HepG2 (cell line): ENCODE data around the gene SPOPL. TPM values are rescaled to one million over a fixed set of nuclear protein-coding genes. Genes with fewer than 3 reads are reported as not detected.
A peak's percentile ranks its signal among the peaks of the same experiment; 100 is the strongest.

Source experiments
- ATAC-seq: fragments of 200-7000 bp; cut with Tn5 transposase; 3 replicates; pipeline ENCODE4 v1.9.1; 2020; ENCODE audit warnings: mild to moderate bottlenecking, moderate library complexity
- BruUV-seq: library from RNA; stranded (reverse); fragments of 400-500 nt; replicated peaks from 2 replicates; lab custom pipeline; 2021; lab: Mats Ljungman, UMichigan
- CTCF ChIA-PET: fragments of 300-600 bp; formaldehyde crosslinking; extraction: SDS; loops from one replicate; lab custom pipeline; 2021; ENCODE audit warnings: low total read pairs, inconsistent platforms, low intra/inter-chr PET ratio; lab: Yijun Ruan, JAX
- POLR2A ChIA-PET: fragments of 350-600 bp; sonication (Branson Sonifier 250); formaldehyde crosslinking; loops from one replicate; lab custom pipeline; 2020; ENCODE audit warnings: antibody characterized with exemption, inconsistent platforms; lab: Yijun Ruan, JAX
- DNase-seq: peaks from one replicate; pipeline ENCODE4 v3.0.0-alpha.2; 2015; ENCODE audit warnings: low spot score
- FAIRE-seq: peaks from 3 replicates; lab custom pipeline; 2011; peaks lifted over from hg19 to GRCh38; lab: Jason Lieb, UNC
- H2AFZ ChIP-seq: one replicate; pipeline ENCODE4 v1.6.1; 2011; ENCODE audit warnings: low read length, inconsistent platforms
- H3K27ac ChIP-seq: fragments of 300-600 bp; 3 replicates; pipeline ENCODE4 v1.8.0; 2011; ENCODE audit warnings: mixed run types, mild to moderate bottlenecking, mixed read lengths, low read length, inconsistent platforms; ENCODE audit not compliant: insufficient read depth; ENCODE audit errors: extremely low read length
- H3K27me3 ChIP-seq, 2 experiments: fragments of 200-600 bp in 1 of 2; 2 replicates in 1 of 2; 3 replicates in 1 of 2; pipeline versions ENCODE4 v1.6.0 to v1.8.0; 2011; ENCODE audit warnings: low read length in 2 of 2, mild to moderate bottlenecking in 2 of 2, moderate library complexity in 2 of 2, inconsistent platforms in 1 of 2; ENCODE audit not compliant: insufficient read depth in 2 of 2, control insufficient read depth in 1 of 2
- H3K36me3 ChIP-seq, 2 experiments: fragments of 200-600 bp in 1 of 2; replicated peaks in 1 of 2; 2 replicates in 1 of 2; 3 replicates in 1 of 2; pipeline versions ENCODE4 v1.5.1 to v1.8.0; 2011; ENCODE audit warnings: low read length in 2 of 2, inconsistent platforms in 1 of 2; ENCODE audit not compliant: insufficient read depth in 2 of 2, control insufficient read depth in 1 of 2
- H3K4me1 ChIP-seq: 2 replicates; pipeline ENCODE4 v1.5.1; 2012; ENCODE audit warnings: low read length, inconsistent platforms; ENCODE audit not compliant: insufficient read depth
- H3K4me2 ChIP-seq: 2 replicates; pipeline ENCODE4 v1.6.0; 2011; ENCODE audit warnings: low read depth, low read length, inconsistent platforms
- H3K4me3 ChIP-seq, 3 experiments: fragments of 200-600 bp in 1 of 3; sonication (generic), shearing (Covaris generic) in 1 of 3; replicated peaks in 1 of 3; 2 replicates each; pipeline ENCODE4 v1.5.1; 2011 to 2016; ENCODE audit warnings: low read length in 3 of 3, inconsistent platforms in 2 of 3, low read depth in 2 of 3, mild to moderate bottlenecking in 2 of 3, control low read depth in 1 of 3, mixed read lengths in 1 of 3; ENCODE audit not compliant: insufficient read depth in 1 of 3
- H3K79me2 ChIP-seq: one replicate; pipeline ENCODE4 v1.6.1; 2011; ENCODE audit warnings: low read length, inconsistent platforms; ENCODE audit not compliant: insufficient read depth
- H3K9ac ChIP-seq: 2 replicates; pipeline ENCODE4 v1.6.0; 2011; ENCODE audit warnings: mild to moderate bottlenecking, low read depth, low read length, inconsistent platforms; ENCODE audit not compliant: insufficient read depth
- H3K9me3 ChIP-seq: 2 replicates; pipeline ENCODE4 v1.5.1; 2012; ENCODE audit warnings: mild to moderate bottlenecking, low read length
- H4K20me1 ChIP-seq: 2 replicates; pipeline ENCODE4 v1.6.0; 2011; ENCODE audit warnings: inconsistent platforms, mild to moderate bottlenecking, low read length, moderate library complexity; ENCODE audit not compliant: insufficient read depth
- ATF7 ChIP-seq, 2 experiments: fragments of 450-650 bp in 1 of 2; sonication (generic) in 1 of 2; formaldehyde crosslinking in 1 of 2; IDR thresholded peaks; 2 replicates each; pipeline versions ENCODE4 v1.4.0 to v1.6.1; 2016 to 2020; ENCODE audit warnings: antibody characterized with exemption in 1 of 2, mild to moderate bottlenecking in 1 of 2, missing genetic modification reagents in 1 of 2
- CC2D1A ChIP-seq: sonication (generic); formaldehyde crosslinking; IDR thresholded peaks from 2 replicates; pipeline ENCODE4 v1.8.1; 2023; ENCODE audit warnings: mild to moderate bottlenecking, missing genetic modification reagents
- PHB2 ChIP-seq: fragments of 450-650 bp; IDR thresholded peaks from 2 replicates; pipeline ENCODE4 v1.6.1; 2018; ENCODE audit not compliant: partially characterized antibody
- SIN3A ChIP-seq: IDR thresholded peaks from 2 replicates; pipeline ENCODE4 v1.6.1; 2011; ENCODE audit warnings: low read depth, mild to moderate bottlenecking, control low read depth, low read length, borderline replicate concordance
- whole genome bisulfite sequencing: methylation state at CpG from one replicate; pipeline ENCODE4 v1.1.6; 2017; ENCODE audit warnings: low lambda C conversion rate; 5-methylcytosine and 5-hydroxymethylcytosine counted together
- in situ Hi-C: cut with HindIII; loops from 2 replicates; pipeline ENCODE4 v1.10.0; 2017; ENCODE audit warnings: low pct_unique_long_range_greater_than_20kb; ENCODE audit not compliant: extremely low pct_ligation_motif_present
- intact Hi-C: fragments of 100-400 bp; cut with micrococcal nuclease; formaldehyde crosslinking; loops from one replicate; pipeline ENCODE4 v1.10.0; 2022; ENCODE audit not compliant: unreplicated experiment
- polyA plus RNA-seq, 8 experiments: library from polyadenylated mRNA; depleted of rRNA in 3 of 8; stranded (reverse) in 7 of 8; unstranded in 1 of 8; fragments of >200 nt; fragmentation: Illumina TruSeq in 4 of 8; extraction: Trizol in 4 of 8; gene quantifications; 2 replicates each; pipeline versions ENCODE4 v1.2.1 to v1.2.3, GENCODE V29; 2011 to 2016; ENCODE audit warnings: low read depth in 4 of 8, missing spikeins in 1 of 8, mixed read lengths in 1 of 8; ENCODE audit not compliant: insufficient read depth in 1 of 8
- total RNA-seq, 5 experiments: library from RNA; depleted of rRNA; stranded (reverse); fragments of >200 nt; fragmentation: Illumina TruSeq; extraction: Trizol; gene quantifications; 2 replicates each; pipeline ENCODE4 v1.2.3, GENCODE V29; 2016; ENCODE audit warnings: low read depth in 1 of 5
- TF ChIP-seq, protein P1 (sequence below): sonication (generic); formaldehyde crosslinking; IDR thresholded peaks from 2 replicates; pipeline ENCODE4 v1.5.0; 2020; ENCODE audit warnings: mild to moderate bottlenecking, missing genetic modification reagents, borderline replicate concordance

Gene SPOPL
- total and polyA plus RNA-seq, 2 of the 13 experiments (the other 11 are each of a cell fraction or from before 2014, with no cell fraction given), result 12.6 to 51.6 TPM

DNA sequence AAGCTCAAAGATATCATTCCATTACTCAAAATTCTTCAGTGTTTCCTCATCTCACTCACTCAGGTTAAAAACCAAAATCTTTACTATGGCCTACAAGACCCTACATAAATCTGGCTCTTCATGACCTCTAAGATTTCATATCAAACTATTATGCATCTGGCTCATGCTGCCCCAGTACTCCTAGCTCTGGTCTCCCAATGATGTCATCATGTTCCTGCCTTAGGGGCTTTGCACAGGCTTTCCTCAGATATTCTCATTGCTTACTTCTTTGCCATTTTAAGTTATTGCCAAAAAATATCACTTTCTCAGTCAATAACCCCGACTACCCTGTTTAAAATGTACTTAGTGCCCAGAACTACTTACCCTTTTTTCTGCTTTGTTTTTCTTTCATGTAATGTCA is 33.0 kb upstream of the SPOPL start:
- H3K4me1 ChIP-seq, result no peaks in the 10 kb centered on the region
- no peak overlapping the region for H3K9ac ChIP-seq
- TF ChIP-seq CC2D1A (CRISPR knock-in tag) (no peak), ATF7 (IDR thresholded peaks at IDR 0.05) (peak; percentile 88), ATF7 (CRISPR knock-in tag; IDR thresholded peaks at IDR 0.05) (no peak)
- H3K27me3 ChIP-seq, result no peaks in the 10 kb centered on the region
- no TSS peak for BruUV-seq
- DNase-seq (no peak), FAIRE-seq (no peak), ATAC-seq (no peak)
- H3K36me3 ChIP-seq, result no peaks in the 10 kb centered on the region
- ChIA-PET POLR2A (no interaction called here), CTCF (no interaction called here)
- 3% methylated on average over 1 of the region's 1 CpG for WGBS
- H4K20me1 ChIP-seq, result no peaks in the 10 kb centered on the region
- no peaks in the 10 kb centered on the region for H3K79me2 ChIP-seq
- intact Hi-C loops (no loop called here), in situ Hi-C loops (no loop called here)
- H3K4me3 ChIP-seq, result no peak overlapping the region
- H3K27ac ChIP-seq, result no peak overlapping the region
- no peak overlapping the region for H2AFZ ChIP-seq
- H3K4me2 ChIP-seq, result no peak overlapping the region
- H3K9me3 ChIP-seq, result peaks cover 3% of the 10 kb centered on the region; the same call in 1 of the 2 replicates

DNA sequence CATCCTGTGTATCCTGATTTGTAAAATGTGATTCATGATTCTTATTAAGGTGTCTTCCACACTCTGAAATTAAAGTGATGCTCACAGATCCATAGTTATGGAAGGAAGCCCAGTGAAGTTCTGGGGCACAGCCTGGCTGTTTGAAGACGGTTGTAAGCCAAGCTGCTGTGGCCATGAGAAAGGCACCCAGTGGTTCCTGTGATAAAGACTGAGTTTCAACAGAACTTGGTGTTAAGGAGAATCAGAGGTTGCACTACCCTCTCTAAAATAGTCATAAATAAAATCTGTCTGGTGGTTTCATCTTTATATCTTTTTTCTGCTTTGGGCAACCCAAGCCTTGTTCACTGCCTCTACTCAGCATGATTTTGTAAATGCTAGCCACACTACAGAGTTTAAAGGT is 32.2 kb upstream of the SPOPL start:
- 87% methylated on average over 1 of the region's 1 CpG for WGBS
- Histone ChIP-seq H3K4me2 (no peak overlapping the region), H3K4me1 (no peaks in the 10 kb centered on the region), H3K9ac (no peak overlapping the region), H3K79me2 (no peaks in the 10 kb centered on the region), H4K20me1 (no peaks in the 10 kb centered on the region), H3K36me3 (no peaks in the 10 kb centered on the region), H3K27ac (no peak overlapping the region), H3K9me3 (no peaks in the 10 kb centered on the region), H3K27me3 (no peaks in the 10 kb centered on the region), H3K4me3 (no peak overlapping the region), H2AFZ (no peak overlapping the region)
- FAIRE-seq (no peak), DNase-seq (no peak), ATAC-seq (no peak)
- in situ Hi-C loops (no loop called here), intact Hi-C loops (no loop called here)
- POLR2A ChIA-PET, result no interaction called here
- CTCF ChIA-PET, result no interaction called here
- no TSS peak for BruUV-seq
- TF ChIP-seq PHB2 (no peak), SIN3A (no peak)
- TF ChIP-seq, protein P1, sequence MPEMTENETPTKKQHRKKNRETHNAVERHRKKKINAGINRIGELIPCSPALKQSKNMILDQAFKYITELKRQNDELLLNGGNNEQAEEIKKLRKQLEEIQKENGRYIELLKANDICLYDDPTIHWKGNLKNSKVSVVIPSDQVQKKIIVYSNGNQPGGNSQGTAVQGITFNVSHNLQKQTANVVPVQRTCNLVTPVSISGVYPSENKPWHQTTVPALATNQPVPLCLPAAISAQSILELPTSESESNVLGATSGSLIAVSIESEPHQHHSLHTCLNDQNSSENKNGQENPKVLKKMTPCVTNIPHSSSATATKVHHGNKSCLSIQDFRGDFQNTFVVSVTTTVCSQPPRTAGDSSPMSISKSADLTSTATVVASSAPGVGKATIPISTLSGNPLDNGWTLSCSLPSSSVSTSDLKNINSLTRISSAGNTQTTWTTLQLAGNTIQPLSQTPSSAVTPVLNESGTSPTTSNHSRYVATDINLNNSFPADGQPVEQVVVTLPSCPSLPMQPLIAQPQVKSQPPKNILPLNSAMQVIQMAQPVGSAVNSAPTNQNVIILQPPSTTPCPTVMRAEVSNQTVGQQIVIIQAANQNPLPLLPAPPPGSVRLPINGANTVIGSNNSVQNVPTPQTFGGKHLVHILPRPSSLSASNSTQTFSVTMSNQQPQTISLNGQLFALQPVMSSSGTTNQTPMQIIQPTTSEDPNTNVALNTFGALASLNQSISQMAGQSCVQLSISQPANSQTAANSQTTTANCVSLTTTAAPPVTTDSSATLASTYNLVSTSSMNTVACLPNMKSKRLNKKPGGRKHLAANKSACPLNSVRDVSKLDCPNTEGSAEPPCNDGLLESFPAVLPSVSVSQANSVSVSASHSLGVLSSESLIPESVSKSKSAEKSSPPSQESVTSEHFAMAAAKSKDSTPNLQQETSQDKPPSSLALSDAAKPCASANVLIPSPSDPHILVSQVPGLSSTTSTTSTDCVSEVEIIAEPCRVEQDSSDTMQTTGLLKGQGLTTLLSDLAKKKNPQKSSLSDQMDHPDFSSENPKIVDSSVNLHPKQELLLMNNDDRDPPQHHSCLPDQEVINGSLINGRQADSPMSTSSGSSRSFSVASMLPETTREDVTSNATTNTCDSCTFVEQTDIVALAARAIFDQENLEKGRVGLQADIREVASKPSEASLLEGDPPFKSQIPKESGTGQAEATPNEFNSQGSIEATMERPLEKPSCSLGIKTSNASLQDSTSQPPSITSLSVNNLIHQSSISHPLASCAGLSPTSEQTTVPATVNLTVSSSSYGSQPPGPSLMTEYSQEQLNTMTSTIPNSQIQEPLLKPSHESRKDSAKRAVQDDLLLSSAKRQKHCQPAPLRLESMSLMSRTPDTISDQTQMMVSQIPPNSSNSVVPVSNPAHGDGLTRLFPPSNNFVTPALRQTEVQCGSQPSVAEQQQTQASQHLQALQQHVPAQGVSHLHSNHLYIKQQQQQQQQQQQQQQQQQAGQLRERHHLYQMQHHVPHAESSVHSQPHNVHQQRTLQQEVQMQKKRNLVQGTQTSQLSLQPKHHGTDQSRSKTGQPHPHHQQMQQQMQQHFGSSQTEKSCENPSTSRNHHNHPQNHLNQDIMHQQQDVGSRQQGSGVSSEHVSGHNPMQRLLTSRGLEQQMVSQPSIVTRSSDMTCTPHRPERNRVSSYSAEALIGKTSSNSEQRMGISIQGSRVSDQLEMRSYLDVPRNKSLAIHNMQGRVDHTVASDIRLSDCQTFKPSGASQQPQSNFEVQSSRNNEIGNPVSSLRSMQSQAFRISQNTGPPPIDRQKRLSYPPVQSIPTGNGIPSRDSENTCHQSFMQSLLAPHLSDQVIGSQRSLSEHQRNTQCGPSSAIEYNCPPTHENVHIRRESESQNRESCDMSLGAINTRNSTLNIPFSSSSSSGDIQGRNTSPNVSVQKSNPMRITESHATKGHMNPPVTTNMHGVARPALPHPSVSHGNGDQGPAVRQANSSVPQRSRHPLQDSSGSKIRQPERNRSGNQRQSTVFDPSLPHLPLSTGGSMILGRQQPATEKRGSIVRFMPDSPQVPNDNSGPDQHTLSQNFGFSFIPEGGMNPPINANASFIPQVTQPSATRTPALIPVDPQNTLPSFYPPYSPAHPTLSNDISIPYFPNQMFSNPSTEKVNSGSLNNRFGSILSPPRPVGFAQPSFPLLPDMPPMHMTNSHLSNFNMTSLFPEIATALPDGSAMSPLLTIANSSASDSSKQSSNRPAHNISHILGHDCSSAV, result no peak
